Heart left ventricle (tissue), 16 donors: ENCODE measurements around the gene ZNF787. TPM values are rescaled to one million over a fixed set of nuclear protein-coding genes. Genes with fewer than 3 reads are reported as not detected.
"Not testable (repeated sequence)": the region's sequence is repeated elsewhere in the genome, so short reads cannot be mapped to it uniquely, and the experiment has no call there.

Experiments
- ATAC-seq, 4 donors: fragments of 200-7000 bp; cut with Tn5 transposase; one replicate each; pipeline ENCODE4 v1.9.1; 2020 to 2022; ENCODE audit warnings: moderate library complexity in 4 of 4, mild to moderate bottlenecking in 3 of 4, moderate number of reproducible peaks in 1 of 4
- DNase-seq, 5 donors: peaks; one replicate each; pipeline ENCODE4 v3.0.0-alpha.2; 2020
- H3K27ac ChIP-seq, 12 donors: fragments of 200-600 bp; sonication (generic) in 4 of 12; one replicate each; pipeline versions ENCODE4 v1.5.0 to v1.8.0; 2016 to 2022; ENCODE audit warnings: mild to moderate bottlenecking in 2 of 12
- H3K27me3 ChIP-seq, 9 donors: fragments of 200-600 bp; sonication (generic) in 2 of 9; one replicate each; pipeline versions ENCODE4 v1.5.1 to v1.8.0; 2016 to 2022; ENCODE audit warnings: mild to moderate bottlenecking in 3 of 9
- H3K36me3 ChIP-seq, 9 donors: fragments of 200-600 bp; sonication (generic) in 2 of 9; one replicate each; pipeline versions ENCODE4 v1.5.0 to v1.8.0; 2018 to 2022; ENCODE audit warnings: mild to moderate bottlenecking in 2 of 9
- H3K4me1 ChIP-seq, 12 donors: fragments of 200-600 bp; sonication (generic) in 4 of 12; one replicate each; pipeline versions ENCODE4 v1.5.0 to v1.8.0; 2016 to 2022; ENCODE audit warnings: mild to moderate bottlenecking in 3 of 12
- H3K4me3 ChIP-seq, 12 donors: fragments of 200-600 bp; sonication (generic) in 4 of 12; one replicate each; pipeline versions ENCODE4 v1.5.0 to v1.8.0; 2017 to 2022; ENCODE audit warnings: mild to moderate bottlenecking in 9 of 12, moderate library complexity in 4 of 12
- H3K9me3 ChIP-seq, 12 donors: fragments of 200-600 bp; sonication (generic) in 4 of 12; one replicate each; pipeline versions ENCODE4 v1.5.0 to v1.8.0; 2016 to 2022; ENCODE audit warnings: mild to moderate bottlenecking in 1 of 12
- CTCF ChIP-seq, 12 donors: fragments of 200-600 bp; sonication (generic) in 4 of 12; IDR thresholded peaks; one replicate each; pipeline versions ENCODE4 v1.5.0 to v1.8.0; 2018 to 2022; ENCODE audit warnings: antibody characterized with exemption in 12 of 12, mild to moderate bottlenecking in 5 of 12
- POLR2A ChIP-seq, 2 donors: fragments of 450-650 bp; IDR thresholded peaks; one replicate each; pipeline ENCODE4 v1.6.1; 2017; ENCODE audit warnings: antibody characterized with exemption in 2 of 2, mild to moderate bottlenecking in 2 of 2, moderate library complexity in 2 of 2
- WGBS, 4 donors: extraction: QIAGEN DNeasy Blood & Tissue Kit in 2 of 4; methylation state at CpG; one replicate each; pipeline versions ENCODE4 v1.1.5 to v1.1.7; 2013 to 2018; 5-methylcytosine and 5-hydroxymethylcytosine counted together
- intact Hi-C, 10 donors: fragments of 100-400 bp; cut with DNase I; formaldehyde crosslinking; loops; one replicate each; pipeline versions ENCODE4 v1.11.1 to v1.14.2; 2022
- polyA plus RNA-seq, 2 donors: library from polyadenylated mRNA; stranded (reverse); fragments of 200-250 nt; gene quantifications; one replicate each; pipeline ENCODE4 v1.2.3, GENCODE V29; 2013
- total RNA-seq, 9 donors: library from RNA; depleted of rRNA in 2 of 9; stranded (reverse); fragments of >200 nt in 2 of 9; fragmentation: NEBNext Ultra II Directional in 3 of 9; extraction: Animal tissue kit (Norgen Biotek cat#: 25700) in 3 of 9; gene quantifications; one replicate each; pipeline versions ENCODE4 v1.1.0 to v1.2.4, GENCODE V29; 2016 to 2023
- donor health status: ischemic (EF 13 %, LVEDD 7.1; RV severe dilation, severe dysfunction).
- donor health status: healthy with polysubstance abuse.
- donor health status: DM: no; HTN: yes; CAD: no.
- donor health status: DM: no; HTN: no; CAD: no.
- donor health status: ischemic (EF 25% LVEDD 6.9; RV normal size, moderate dysfunction).
- donor health status: ischemic (EF 25% LVEDD 5.7; RV mildly dilated, moderate dysfunction).
- donor health status: healthy.
- donor health status: DM: yes; HTN: yes; CAD: no.
- donor health status: ischemic (EF 35%, LVEDD 5.7; RV mildly dilated, moderate dysfunction).
- donor health status: nonischemic (EF 11% LVEDD 7.7; RV severe dilation, severe dysfunction).
- donor health status: DM: yes; HTN: yes; CAD: no.
- donor health status: PGD.
- donor health status: ischemic (EF 29% LVEDD 5.4; RV normal size, mild dysfunction).
- donor health status: nonischemic (EF 23%, LVEDD 6.1; RV moderate dilation, normal function).

ZNF787 gene
- total and polyA plus RNA-seq, 11 donors: 11.6 to 40.8 (median 25.3) TPM

GRCh38 chr19:56098731-56099568 is 22.1 kb downstream of the ZNF787 start:
- Histone ChIP-seq H3K27me3 (no peaks in the 10 kb centered on the region), H3K4me3 (no peak overlapping the region), H3K9me3 (no peaks in the 10 kb centered on the region), H3K4me1 (peaks cover 0 to 23% (median 6%) of the 10 kb centered on the region in 12 donors), H3K36me3 (peaks cover 0 to 63% (median 23%) of the 10 kb centered on the region in 9 donors), H3K27ac (no peak overlapping the region)
- no peak for TF ChIP-seq POLR2A (IDR thresholded peaks at IDR 0.05)
- no peak for TF ChIP-seq CTCF (IDR thresholded peaks at IDR 0.05)
- no peak for ATAC-seq
- DNase-seq: no peak
- intact Hi-C loops: no loop called here
- WGBS, 4 donors: 90 to 98% (median 93%) methylated on average over 21 to 34 of the region's 34 CpGs

- Histone ChIP-seq H3K4me1 (peaks cover 0 to 23% (median 6%) of the 10 kb centered on the region in 12 donors), H3K36me3 (peaks cover 0 to 63% (median 28%) of the 10 kb centered on the region in 9 donors)
- 91 to 100% (median 96%) methylated on average over 3 to 21 of the region's 21 CpGs for WGBS, 4 donors
- ATAC-seq, H3K4me3 ChIP-seq, H3K9me3 ChIP-seq, H3K27ac ChIP-seq, H3K27me3 ChIP-seq, intact Hi-C loops, DNase-seq: not testable (repeated sequence)
Measured at GRCh38 chr19:56098237-56098636, 22.9 kb downstream of the ZNF787 start.

GRCh38 chr19:56097776-56098175 is 23.3 kb downstream of the ZNF787 start:
- H3K9me3 ChIP-seq: no peaks in the 10 kb centered on the region
- H3K4me3 ChIP-seq: no peak overlapping the region
- ATAC-seq: no peak
- no peak for DNase-seq
- no peak overlapping the region for H3K27ac ChIP-seq
- H3K27me3 ChIP-seq: no peaks in the 10 kb centered on the region
- intact Hi-C loops: no loop called here
- WGBS, 4 donors: 76 to 82% (median 80%) methylated on average over 6 to 7 of the region's 7 CpGs
- peaks cover 0 to 61% (median 29%) of the 10 kb centered on the region in 9 donors for H3K36me3 ChIP-seq
- TF ChIP-seq POLR2A (IDR thresholded peaks at IDR 0.05) (no peak), CTCF (IDR thresholded peaks at IDR 0.05) (no peak)
- H3K4me1 ChIP-seq: peaks cover 0 to 23% (median 6%) of the 10 kb centered on the region in 12 donors

- H3K27ac ChIP-seq: no peak overlapping the region
- ATAC-seq (peak in 1 of 4 donors; percentile 64), DNase-seq (no peak)
- no peak for TF ChIP-seq CTCF (IDR thresholded peaks at IDR 0.05)
- no peak for TF ChIP-seq POLR2A (IDR thresholded peaks at IDR 0.05)
- H3K4me3 ChIP-seq: no peak overlapping the region
- H3K36me3 ChIP-seq: peaks cover 0 to 56% (median 27%) of the 10 kb centered on the region in 9 donors
- no peaks in the 10 kb centered on the region for H3K27me3 ChIP-seq
- peaks cover 0 to 24% (median 6%) of the 10 kb centered on the region in 12 donors for H3K4me1 ChIP-seq
- H3K9me3 ChIP-seq: no peaks in the 10 kb centered on the region
- intact Hi-C loops: no loop called here
- 62 to 76% (median 66%) methylated on average over 23 of the region's 23 CpGs for WGBS, 4 donors
Measured at GRCh38 chr19:56097306-56097705, 23.8 kb downstream of the ZNF787 start.
